MM.1S (cell line): ENCODE data around the gene RASL10A.

Experiments
- EZH2 ChIP-seq: fragments of 300-600 bp; sonication (generic); optimal IDR thresholded peaks from 2 replicates; pipeline ENCODE3; 2017; ENCODE audit warnings: low read depth, mild to moderate bottlenecking, antibody characterized with exemption, low read length, mixed read lengths
- EZH2phosphoT487 ChIP-seq: fragments of 300-600 bp; sonication (generic); IDR thresholded peaks from 2 replicates; pipeline ENCODE4 v1.6.1; 2018; ENCODE audit warnings: antibody characterized with exemption, low read length
- TF ChIP-seq, protein P1 (sequence below): fragments of 300-600 bp; sonication (generic); IDR thresholded peaks from 2 replicates; pipeline ENCODE4 v1.5.1; 2016; ENCODE audit warnings: antibody characterized with exemption, low read length, mixed read lengths

DNA sequence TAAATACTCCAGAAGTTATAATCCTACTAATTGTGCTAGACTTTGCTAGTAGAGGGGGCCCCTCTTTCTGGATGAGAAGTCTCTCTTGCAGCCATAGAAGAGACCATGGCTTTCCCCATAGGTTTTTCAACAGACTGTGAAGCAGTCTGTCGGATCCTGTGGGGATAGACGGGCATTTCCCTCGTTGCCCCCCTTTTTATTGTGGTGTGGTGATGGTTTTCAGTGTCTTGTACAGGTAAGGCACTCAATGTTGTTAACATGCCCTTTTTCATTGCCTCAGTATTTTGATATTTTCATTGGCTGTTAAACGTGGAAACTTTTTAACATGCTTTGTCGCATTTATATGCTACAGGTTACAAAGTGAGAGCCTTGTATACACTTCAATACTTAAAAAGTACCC is 25.4 kb downstream of the RASL10A start:
- TF ChIP-seq, protein P1, sequence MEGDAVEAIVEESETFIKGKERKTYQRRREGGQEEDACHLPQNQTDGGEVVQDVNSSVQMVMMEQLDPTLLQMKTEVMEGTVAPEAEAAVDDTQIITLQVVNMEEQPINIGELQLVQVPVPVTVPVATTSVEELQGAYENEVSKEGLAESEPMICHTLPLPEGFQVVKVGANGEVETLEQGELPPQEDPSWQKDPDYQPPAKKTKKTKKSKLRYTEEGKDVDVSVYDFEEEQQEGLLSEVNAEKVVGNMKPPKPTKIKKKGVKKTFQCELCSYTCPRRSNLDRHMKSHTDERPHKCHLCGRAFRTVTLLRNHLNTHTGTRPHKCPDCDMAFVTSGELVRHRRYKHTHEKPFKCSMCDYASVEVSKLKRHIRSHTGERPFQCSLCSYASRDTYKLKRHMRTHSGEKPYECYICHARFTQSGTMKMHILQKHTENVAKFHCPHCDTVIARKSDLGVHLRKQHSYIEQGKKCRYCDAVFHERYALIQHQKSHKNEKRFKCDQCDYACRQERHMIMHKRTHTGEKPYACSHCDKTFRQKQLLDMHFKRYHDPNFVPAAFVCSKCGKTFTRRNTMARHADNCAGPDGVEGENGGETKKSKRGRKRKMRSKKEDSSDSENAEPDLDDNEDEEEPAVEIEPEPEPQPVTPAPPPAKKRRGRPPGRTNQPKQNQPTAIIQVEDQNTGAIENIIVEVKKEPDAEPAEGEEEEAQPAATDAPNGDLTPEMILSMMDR: no peak
- no peak for TF ChIP-seq EZH2
- no peak for TF ChIP-seq EZH2phosphoT487
